ENCODE data around the gene MIPEP.
A peak's percentile ranks its signal among the peaks of the same experiment; 100 is the strongest.

The MIPEP gene

DNA sequence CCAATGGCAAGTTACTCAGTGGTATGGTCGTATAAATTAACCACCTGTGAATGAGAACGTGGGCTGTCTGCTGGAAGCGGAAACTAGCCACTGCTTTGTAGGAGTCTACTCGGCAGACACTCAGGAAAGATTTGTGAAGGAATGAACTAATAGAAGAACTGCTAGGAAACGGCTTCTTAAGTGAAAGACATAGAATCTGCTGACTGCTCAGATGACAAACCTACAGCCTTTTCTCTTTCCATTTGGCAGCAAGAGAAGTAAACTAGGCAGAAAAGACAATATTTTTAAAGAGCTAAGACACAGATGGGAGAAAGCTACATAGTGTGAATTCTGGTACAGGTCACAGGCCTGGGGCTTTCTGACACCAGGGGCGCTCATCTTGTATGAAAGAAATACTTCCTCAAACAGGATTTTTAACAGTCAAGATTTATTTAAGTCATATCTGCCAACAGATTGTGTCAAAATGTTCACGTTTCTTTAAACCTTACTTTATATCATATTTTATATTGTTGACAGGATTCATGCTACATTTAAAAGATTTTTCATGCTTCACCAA is 78.4 kb downstream of the MIPEP start:
- no peak for DNase-seq (ENCODE audit: low spot score)

DNA sequence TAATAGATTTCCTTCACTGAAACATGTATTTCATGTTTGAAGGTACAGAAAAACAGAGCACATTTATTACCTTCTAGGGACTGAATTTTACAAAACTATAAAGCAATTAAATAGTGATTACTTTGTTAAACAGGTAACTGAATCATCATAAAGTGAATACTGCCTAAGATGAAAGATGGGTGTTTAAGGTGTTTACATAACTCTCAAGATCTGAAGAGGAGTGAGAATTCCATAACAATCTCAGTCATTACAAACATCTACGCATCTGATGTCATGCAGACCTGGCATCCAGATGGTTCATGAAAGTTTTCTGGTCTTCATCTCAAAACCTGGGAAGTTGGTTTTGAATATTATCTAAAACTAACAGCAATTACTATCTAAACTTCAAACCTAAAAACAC is 80.4 kb downstream of the MIPEP start:
- DNase-seq (ENCODE audit: low spot score) = no peak

DNA sequence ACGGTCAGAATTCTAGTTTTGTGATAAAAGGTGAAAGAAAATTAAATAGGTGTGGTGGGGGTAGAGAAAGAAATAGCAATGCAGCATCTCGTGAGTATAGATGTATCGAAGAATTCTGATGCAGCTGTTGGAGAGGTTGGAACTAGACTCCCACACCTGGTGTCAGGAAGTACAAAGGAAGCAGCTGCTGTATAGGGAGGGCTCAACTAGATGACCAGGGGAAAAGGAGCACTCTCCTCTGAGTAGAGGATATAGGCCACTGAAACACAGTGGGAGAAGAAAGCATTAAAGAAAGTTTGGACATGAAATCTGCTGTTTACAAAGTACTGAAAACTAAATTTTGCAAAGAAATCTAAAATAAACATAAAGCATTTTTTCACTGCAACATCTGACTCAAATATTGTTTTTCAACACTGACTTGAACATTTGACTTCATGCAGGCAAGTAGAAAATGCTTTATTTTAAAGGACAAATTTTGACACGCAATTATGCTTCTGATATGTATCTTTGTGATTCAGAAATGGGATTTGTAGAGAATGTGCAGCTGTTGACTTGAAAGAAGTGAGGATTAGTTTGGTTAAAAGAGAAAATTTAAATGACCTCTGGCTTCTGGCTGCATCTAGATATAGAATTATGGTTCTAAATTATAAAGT is 82.2 kb downstream of the MIPEP start:
- DNase-seq (ENCODE audit: low spot score) = no peak

DNA sequence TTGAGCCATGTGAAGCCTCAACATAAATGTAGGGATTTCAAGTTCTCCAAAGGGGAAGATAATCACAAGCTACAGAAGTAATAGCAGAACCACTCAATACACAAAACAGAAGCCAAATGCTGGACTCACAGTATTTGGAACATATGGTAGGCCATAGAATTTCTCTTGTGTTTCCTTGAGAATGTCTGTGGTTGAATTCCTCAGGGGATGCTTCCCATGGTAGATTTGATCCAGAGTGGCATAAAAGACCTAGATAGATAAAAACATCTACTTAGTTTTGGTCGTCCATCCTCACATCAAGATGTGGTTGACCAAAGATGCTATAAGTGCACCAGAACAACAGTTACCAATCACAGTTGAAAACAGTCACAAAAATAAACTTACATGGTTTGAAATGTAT is 83.4 kb downstream of the MIPEP start:
- no peak for DNase-seq (ENCODE audit: low spot score)

DNA sequence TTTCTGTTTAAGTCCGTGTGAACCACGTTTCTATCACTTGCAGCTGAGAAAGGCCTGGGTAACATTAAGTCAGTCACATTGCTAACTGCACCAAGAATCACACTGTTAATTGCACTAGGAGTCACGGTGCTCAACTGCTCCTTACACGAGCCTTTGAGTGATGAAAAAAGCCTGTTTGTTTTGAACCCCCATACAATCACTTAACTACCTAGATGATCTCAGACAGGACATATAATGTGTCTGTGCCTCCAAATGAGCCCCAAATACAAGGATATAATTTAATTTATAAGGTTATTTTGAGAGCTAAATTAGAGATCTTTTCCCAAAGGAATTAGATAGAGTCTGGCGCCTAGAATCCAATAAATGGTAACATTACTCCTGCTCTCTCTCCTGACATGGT is 84.1 kb downstream of the MIPEP start:
- DNase-seq (ENCODE audit: low spot score) = no peak

DNA sequence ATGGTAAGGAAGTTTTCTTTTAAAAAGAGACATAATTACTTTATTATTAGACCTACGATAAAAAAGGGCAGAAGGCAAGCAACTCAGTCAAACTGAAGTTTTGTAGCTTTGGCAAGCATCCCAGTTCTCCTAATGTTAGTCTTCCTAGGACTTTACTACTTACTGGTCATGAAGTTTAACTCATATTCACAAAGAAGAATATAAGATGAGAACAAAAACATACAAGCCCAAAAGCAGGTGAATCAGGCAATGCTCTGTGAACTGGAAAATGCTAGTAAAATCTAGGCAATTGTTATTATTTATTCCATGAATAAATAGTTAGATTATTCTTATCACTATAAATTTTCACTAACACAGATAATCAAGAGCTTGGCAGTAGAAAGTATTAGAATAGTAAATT is 85.0 kb downstream of the MIPEP start:
- DNase-seq (ENCODE audit: low spot score) = no peak

DNA sequence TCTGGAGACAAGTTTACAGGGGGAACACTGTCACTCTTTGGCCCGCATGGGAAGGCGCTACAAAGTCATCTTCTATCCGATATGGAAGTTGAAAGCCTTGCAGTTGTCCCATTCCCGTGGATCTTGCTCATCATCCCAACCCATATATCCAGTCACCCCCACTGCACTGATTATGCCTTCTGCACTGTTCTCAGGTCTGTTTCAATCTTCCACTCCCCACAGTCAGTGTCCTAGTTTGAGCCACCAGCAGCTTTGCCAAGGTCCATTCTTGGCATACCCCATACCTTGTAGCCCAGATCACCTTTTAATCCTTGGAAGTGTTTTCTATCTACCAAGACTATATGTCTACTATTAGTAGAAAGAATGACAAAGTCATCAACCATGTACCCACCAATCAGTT is 88.1 kb downstream of the MIPEP start:
- no peak for DNase-seq (ENCODE audit: low spot score)

DNA sequence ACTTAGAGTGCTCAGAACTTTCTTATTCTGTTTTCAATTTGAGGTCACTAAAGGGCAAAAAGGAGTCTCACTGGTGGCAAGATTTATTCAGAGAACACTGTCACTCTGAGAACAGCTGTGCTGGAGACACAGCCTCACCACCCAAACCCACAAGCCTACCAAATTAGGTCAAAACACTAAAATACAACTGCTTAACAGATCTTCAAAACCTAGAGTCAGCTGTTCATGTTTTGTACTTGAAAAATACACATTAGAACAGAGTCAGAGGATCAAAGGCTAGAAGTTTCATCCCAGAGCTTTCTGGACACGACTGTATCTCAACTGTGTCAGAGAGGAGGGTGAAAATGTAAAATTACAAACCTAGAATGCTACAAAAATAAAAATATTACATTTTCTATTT is 89.3 kb downstream of the MIPEP start:
- DNase-seq (ENCODE audit: low spot score) = no peak

DNA sequence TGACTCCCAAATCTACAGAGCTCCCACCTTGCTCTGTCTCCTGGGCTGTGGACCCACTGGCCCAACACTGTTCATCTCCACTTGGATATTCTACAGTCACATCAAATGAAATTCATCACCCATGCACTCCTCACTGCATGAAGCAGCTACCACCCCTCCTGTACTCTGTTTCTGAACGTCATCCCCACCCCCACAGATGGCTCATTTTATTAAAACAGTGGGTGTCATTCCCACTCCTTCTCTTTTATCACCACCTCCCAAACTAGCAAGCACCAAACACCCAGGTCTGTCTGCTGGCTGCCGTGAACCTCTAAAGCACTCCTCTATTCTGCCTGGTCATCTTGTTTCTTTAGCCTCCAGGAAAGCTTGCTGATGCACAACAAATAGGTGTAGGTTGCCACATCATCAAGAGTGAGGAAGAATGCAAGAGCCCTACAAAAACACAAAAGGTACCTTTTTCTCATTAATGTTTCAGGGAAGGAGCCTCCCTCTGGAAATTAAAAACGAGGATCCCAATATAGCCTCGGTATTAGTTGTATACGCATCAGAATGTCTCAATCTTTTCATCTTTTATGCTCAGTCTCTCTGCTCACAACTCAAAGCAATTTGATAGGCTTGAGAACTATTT is 91.8 kb downstream of the MIPEP start:
- no peak for DNase-seq (ENCODE audit: low spot score)

DNA sequence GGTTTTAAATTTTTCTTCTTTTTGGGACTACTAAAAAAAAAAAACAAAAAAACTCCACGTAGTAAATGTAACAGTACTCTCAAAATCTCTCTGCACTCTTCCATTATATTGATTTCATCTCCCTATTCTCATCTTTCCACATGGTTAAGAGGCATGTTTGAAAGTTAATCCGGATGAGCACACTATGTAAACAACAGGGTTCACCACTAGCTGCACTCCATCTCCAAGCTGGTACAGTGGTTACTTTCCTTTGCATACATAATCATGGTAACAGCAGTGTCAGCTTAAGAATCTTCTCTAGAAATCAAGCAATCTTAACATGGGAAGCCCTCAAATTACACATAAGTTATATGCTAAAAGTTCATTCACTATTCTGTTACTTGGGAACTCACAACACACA is 92.6 kb downstream of the MIPEP start:
- DNase-seq (ENCODE audit: low spot score) = peak; percentile 43

DNA sequence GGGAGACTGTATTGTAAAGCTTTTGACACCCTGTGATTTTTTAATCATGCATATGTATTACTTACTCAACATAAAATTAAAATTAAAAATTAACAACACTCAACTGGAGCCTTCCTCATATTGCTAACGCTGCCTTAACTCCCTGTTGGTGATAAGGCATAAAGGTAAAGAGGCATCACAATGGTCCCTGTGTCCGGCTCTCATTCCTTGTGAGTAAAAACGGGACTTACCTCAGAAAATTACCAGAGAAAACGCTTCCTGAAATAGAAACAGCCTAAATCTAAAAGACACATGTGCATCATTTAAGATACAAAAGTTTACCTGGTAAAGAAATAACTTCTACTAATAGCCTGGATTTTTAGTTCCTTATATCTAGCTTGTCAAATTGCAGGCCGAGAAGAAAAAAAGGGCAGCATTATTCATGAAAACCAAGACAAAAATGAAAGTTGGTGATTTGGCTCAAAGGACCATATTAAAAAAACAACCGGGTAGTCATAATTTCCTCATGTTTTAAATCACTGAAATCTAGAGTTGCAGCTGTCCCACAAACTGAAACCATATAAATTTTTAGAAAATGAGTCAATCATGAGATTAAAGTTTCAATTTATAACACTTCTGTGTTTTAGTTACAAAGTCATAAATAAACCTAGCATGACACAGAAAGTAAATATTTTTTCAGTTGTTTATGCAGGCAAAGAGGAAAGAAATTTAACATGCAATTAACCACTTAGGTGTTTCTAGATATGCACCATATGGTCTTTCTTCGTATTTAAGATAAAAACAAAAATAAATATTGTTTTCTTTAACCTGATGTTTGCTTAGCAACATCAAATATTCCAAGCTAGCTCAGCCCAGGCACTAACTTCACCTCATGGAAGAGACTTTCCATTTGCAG is 94.7 kb downstream of the MIPEP start:
- DNase-seq (ENCODE audit: low spot score) = no peak

DNA sequence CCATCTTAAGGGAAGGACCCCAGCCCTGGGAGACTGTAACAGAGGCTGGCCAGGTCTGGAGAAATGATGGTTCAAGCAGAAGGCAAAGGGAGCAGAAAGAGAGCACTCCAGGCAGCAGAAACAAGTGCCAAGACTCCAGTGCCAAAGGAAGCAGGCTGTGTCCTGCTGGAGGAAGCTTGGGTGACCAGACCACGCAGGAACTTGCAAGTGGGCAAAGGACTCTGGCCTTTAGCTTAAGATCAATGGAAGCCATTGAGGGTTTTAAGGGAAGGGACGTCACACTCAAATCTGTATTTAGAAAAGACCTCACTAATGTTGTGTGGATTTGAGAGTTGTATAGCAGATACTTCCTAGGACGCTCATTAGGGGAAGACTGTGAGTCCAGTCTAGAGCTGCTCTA is 95.5 kb downstream of the MIPEP start:
- no peak for DNase-seq (ENCODE audit: low spot score)

DNA sequence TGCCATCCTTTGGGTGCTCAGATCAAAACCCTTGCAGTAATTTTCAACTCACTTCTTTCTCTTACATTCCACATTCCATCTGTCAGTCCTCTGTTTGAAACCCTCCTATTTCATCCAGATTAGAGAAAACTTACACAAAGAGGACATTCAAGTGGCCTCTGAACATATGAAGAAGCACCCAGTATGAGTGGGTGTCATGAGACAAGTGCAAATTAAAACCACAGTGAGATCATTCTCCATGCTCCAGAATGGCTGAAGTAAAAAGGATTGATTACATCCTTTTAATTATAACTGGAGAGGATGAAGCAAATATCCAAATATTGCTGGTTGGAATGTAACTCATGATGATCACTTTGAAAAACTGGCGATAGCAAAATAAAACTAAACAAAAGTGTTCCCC is 96.5 kb downstream of the MIPEP start:
- no peak for DNase-seq (ENCODE audit: low spot score)

DNA sequence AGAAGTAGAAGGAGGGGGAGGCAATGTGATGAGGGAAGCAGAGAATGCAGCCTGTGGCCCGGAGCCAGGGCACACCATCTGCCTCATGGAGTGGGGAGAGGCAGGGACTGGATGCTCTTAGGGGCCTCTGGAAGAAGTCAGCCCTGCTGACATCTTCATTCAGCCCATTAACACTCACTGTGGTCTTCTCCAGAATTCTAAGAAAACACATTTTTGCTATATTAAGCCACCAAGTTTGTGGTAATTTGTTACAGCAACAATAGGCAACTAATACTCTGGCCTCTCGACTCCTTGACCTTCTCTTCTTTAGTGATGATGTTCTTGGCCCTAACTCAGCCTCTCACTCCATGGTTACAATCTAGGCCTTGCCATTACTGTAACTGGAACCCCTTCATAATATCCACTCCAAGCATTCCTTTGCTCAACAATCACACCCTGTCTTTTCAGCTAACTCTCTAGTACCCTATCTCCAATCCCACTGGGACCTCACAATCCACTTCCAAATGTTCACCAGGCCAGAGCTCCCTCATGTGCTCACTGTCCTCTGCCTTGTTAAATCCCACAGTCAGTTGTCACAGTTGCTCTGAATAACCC is 98.5 kb downstream of the MIPEP start:
- DNase-seq (ENCODE audit: low spot score) = peak; percentile 34

DNA sequence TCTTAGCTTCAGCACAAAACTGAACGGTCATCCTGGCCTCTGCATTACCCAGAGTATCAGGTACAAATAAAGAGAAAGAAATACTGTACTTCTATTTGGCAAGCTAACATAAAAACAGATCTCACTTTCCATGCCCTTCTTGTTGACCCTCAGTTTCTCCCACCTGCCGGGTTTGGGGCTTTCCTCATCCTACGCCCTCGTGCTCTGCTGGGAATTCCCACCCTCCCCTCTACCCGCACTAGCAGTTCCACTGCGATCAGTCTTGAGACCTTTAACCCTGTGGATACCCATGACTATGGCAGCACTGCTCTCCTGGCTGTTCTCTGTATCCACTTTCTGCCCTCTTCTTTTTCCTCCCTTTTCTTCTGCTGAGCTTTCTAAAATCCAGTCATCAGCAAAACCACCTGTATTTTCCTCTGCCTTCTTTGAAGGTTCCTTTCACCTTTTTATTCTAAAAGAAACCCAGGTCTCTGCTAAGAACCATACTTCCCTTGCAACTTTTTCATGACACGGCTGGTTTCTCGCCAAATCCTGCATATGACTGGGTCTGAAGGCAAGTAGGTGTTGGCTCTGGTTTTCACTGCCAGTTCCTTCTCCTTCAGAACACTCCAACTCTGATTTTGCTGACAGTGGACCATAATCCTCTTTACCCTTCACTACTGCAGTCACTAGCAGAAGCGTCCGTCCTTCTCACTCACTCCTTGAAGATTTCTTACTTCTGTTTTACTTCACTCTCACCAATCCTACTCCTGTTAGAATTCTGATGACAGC is 99.4 kb downstream of the MIPEP start:
- no peak for DNase-seq (ENCODE audit: low spot score)

DNA sequence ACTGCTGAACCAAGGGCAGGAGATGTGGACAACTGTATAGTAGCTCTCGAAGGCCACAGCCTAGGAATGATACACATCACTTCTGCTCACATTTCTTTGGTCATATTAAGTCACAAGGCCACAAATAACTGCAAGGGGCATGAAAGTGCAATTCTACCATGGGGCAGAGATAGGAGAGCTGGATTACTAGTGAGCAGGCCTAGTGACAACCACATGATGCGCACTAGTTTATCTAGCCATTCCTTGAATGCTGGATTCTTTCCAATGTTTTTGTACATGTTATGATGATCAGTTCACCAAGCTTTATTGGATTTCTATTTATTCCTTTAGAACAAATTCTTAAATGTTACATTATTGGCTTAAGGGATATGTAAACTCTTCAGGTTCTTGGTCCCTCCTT is 100.7 kb downstream of the MIPEP start:
- DNase-seq (ENCODE audit: low spot score) = no peak

DNA sequence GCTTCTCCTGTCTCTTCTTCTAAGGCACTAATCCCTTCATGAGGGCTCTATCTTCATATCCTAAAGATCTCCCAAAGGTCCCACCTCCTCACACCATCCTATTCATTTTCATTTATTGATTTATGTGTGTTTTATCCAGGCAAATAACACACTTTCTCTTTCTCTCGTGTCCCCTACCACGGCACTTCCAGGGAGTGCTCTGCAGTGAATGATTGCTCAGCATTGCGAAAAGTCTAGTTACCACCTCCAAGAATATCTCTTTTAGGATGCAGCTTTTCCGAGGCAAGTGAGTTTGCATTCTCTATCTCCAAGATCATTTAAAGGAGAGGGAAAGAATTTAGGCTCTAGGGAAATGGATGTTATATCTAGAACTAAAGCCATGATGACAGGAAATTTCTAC is 101.7 kb downstream of the MIPEP start:
- DNase-seq (ENCODE audit: low spot score) = no peak

DNA sequence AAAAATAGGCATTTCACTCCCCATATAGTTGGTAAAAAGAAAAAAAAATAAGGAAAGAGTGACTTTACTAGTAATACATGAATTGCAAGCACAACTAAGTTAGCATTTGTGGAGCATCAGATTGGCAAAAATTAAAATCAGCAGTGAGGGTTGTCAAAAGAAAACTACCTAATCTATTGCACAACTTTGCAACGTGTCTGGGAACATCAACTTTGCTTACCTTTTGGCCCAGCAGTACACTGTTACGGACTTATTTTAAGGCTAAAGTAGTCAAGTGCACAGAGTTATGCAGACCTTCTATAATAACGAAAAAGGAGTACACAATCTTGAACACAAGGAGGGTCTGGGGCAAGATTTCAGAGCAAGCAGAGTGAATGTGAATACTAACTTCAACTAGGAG is 102.6 kb downstream of the MIPEP start:
- DNase-seq (ENCODE audit: low spot score) = no peak

DNA sequence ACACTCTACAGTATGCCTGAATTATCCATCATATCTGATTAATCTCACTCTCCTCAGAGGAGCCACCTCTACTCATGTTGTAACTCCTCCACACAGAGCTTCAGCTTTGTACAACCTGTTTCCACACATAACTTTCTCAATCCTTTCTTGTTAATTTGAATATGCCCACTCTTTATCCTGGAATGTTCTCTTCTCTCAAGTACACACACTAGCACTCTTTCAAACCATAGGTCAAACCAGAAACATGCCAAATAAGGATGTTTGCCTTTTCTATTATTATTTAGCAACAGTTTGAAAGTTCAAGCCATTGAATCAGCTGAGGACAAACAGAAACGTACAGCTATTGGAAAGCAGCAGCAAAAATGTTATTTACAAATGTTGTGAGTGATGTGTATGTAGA is 110.3 kb downstream of the MIPEP start:
- DNase-seq (ENCODE audit: low spot score) = no peak

DNA sequence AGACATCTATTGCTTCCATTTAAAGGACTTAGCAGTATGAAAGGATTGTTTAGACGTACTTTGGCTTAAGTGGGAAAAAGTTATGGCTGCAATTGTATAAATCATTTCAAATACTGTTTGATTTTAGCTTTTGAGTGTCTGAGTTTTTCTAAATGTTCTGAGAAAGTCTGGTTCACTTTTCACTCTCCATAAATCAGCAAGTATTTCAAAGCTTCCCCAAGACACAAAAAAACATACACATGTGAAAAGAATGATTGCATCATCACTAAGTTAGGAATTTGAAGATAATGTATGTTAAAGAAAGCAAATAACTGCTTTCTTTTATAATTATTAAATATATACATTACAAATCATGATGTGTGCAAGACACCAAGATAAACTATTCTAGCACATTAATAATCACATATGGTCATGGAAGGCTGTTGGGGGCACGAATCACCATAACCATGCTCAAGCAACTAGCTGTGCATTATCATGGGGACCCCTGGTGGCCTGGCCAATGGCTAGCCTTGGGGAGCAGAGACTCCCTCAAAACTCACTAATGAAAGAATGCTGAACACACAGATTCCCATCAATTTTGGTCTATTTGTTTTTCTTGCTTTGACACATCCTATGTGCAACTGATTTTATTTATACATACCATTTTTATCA is 111.1 kb downstream of the MIPEP start:
- DNase-seq (ENCODE audit: low spot score) = no peak

DNA sequence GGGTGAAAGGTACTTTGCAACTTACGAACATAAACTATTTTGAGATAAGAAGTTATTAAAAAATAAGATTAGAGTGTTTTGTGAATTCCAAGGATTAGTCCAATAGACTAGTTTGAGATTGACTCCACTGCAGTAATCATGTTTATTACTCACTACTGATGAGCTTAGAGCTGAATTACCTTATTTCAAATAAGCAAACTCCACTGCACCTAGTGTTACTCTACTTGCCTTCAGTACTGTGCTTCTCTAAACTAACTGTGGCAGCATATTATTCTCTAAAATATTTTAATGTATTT is 111.7 kb downstream of the MIPEP start:
- DNase-seq (ENCODE audit: low spot score) = no peak
